ENCODE measurements around the gene MAP2. TPM values are rescaled to one million over a fixed set of nuclear protein-coding genes. Genes with fewer than 3 reads are reported as not detected.

The MAP2 gene
- total and polyA plus RNA-seq, 10 of the 15 experiments (the other 5 are each of a cell fraction or from before 2014, with no cell fraction given) = 0.01 TPM; not detected in 9

DNA sequence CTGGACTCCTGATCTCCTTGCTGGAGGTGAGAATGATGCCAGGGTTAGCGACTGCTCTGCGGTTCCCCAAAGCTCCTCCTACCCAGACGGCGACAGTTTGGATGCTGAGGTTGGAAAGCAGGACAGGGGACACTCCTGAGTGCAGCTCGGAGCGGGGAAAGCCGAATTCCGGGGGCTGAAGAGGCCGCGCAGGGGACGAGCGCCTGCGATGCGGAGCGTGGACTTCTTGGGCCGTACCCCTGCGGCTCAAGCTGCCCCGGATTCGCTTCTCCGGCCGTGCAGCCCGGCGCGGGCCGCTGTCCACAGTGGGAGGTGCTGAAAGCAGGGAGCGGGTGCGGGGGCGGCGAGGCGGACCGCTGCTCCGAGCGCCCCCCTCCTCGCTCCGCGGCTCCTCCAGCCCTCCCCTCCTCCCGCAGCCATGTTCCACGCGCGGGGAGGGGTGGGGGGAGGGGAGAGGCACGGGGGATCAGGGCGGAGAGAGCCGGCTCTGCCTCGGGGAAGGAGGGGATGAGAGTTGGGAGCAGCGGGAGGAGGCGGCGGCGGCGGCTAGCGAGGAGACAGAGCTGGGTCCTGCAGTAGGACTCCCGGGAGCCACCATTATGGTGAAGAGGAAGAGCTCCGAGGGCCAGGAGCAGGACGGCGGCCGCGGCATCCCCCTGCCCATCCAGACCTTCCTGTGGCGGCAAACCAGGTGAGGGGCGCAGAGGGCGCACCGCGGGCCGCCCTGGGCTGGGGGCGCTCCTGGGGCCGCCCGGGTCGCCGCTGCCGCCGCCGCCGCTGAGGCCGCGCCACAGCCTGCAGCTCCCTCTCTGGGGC, 347.8 kb downstream of the MAP2 start, which contains the start of gene UNC80:
Gene UNC80, plus strand, starts transcription at position 359 of the 816 bp plus-strand sequence. Its CDS starts 241 bp downstream, at position 600.
- 24% methylated on average over 33 of the region's 73 CpGs for WGBS (ENCODE audit: insufficient coverage, insufficient replicate concordance, low lambda C conversion rate, missing lambda C conversion rate)
- ATAC-seq (peak; percentile 73), FAIRE-seq (no peak), DNase-seq (ENCODE audit: low read depth, low spot score) (no peak)
- Histone ChIP-seq H3K79me2 (ENCODE audit: control insufficient read depth, insufficient read depth, low read length) (no peaks in the 10 kb centered on the region), H3K4me3 (no peak within 1 kb of the TSS), H3K27ac (ENCODE audit: control insufficient read depth, insufficient read depth) (no peak within 1 kb of the TSS), H3K9me3 (replicated peaks; ENCODE audit: control insufficient read depth, insufficient read depth, low read length) (no peaks in the 10 kb centered on the region), H3K9ac (ENCODE audit: control insufficient read depth, insufficient read depth, low read length) (no peak within 1 kb of the TSS), H2AFZ (ENCODE audit: control insufficient read depth, low read depth, low read length) (no peak within 1 kb of the TSS), H3K4me1 (ENCODE audit: control insufficient read depth, insufficient read depth, low read length) (no peaks in the 10 kb centered on the region), H3K27me3 (replicated peaks in 1 of 2; ENCODE audit: control insufficient read depth in 2 of 2, insufficient read depth in 2 of 2, low read length in 1 of 2) (peaks cover 0 to 2% of the 10 kb centered on the region in 2 experiments; a peak in 1 of 4 replicates), H3K4me2 (ENCODE audit: control insufficient read depth, insufficient read depth) (no peak within 1 kb of the TSS), H4K20me1 (ENCODE audit: control insufficient read depth, insufficient read depth) (no peaks in the 10 kb centered on the region), H3K36me3 (ENCODE audit: control insufficient read depth in 2 of 2, insufficient read depth in 2 of 2, low read length in 1 of 2) (no peaks in the 10 kb centered on the region)
- no TSS peak for BruUV-seq (replicated peaks)
- in situ Hi-C loops (cut with MboI) = no loop called here
- TF ChIP-seq EZH2 (IDR thresholded peaks at IDR 0.05; ENCODE audit: borderline replicate concordance, control insufficient read depth, low read depth, low read length) (no peak), SMAD5 (IDR thresholded peaks at IDR 0.05; ENCODE audit: low read depth) (no peak), MYB (IDR thresholded peaks at IDR 0.05; ENCODE audit: borderline replicate concordance, low read depth, low read length) (no peak), SPI1 (IDR thresholded peaks at IDR 0.05; ENCODE audit: borderline replicate concordance, insufficient read depth, low read depth, low read length) (no peak), EGR1 (IDR thresholded peaks at IDR 0.05; ENCODE audit: borderline replicate concordance in 1 of 2, low read depth in 2 of 2, low read length in 2 of 2) (peak in 1 of 2 experiments; percentile 76; a peak in 2 of 3 replicates), PBX3 (IDR thresholded peaks at IDR 0.05; ENCODE audit: insufficient replicate concordance, low read depth, low read length) (no peak), JUNB (IDR thresholded peaks at IDR 0.05) (no peak)
- TF ChIP-seq, protein P1, sequence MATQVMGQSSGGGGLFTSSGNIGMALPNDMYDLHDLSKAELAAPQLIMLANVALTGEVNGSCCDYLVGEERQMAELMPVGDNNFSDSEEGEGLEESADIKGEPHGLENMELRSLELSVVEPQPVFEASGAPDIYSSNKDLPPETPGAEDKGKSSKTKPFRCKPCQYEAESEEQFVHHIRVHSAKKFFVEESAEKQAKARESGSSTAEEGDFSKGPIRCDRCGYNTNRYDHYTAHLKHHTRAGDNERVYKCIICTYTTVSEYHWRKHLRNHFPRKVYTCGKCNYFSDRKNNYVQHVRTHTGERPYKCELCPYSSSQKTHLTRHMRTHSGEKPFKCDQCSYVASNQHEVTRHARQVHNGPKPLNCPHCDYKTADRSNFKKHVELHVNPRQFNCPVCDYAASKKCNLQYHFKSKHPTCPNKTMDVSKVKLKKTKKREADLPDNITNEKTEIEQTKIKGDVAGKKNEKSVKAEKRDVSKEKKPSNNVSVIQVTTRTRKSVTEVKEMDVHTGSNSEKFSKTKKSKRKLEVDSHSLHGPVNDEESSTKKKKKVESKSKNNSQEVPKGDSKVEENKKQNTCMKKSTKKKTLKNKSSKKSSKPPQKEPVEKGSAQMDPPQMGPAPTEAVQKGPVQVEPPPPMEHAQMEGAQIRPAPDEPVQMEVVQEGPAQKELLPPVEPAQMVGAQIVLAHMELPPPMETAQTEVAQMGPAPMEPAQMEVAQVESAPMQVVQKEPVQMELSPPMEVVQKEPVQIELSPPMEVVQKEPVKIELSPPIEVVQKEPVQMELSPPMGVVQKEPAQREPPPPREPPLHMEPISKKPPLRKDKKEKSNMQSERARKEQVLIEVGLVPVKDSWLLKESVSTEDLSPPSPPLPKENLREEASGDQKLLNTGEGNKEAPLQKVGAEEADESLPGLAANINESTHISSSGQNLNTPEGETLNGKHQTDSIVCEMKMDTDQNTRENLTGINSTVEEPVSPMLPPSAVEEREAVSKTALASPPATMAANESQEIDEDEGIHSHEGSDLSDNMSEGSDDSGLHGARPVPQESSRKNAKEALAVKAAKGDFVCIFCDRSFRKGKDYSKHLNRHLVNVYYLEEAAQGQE (IDR thresholded peaks at IDR 0.05; ENCODE audit: low read depth, low read length) = peak; percentile 93
- intact Hi-C loops (cut with micrococcal nuclease; ENCODE audit: unreplicated experiment) = no loop called here
- ChIA-PET RAD21 (ENCODE audit: unreplicated experiment) (no interaction called here), POLR2A (no interaction called here), CTCF (no interaction called here), SMC1A (ENCODE audit: uncharacterized antibody, unreplicated experiment) (interaction anchor here (1.4 kb wide), 1 partner anchor 8 kb away, joined by 3 read pairs; no protein-coding TSS in a partner anchor)

Data from GM12878 (cell line).